B cell (primary cell): ENCODE measurements around the gene PACSIN1. TPM values are rescaled to one million over a fixed set of nuclear protein-coding genes. Genes with fewer than 3 reads are reported as not detected.
"Not testable (repeated sequence)": the region's sequence is repeated elsewhere in the genome, so short reads cannot be mapped to it uniquely, and the experiment has no call there.

Experiments
- ATAC-seq: fragments of 200-7000 bp; cut with Tn5 transposase; one replicate; pipeline ENCODE4 v1.10.0; 2021; ENCODE audit warnings: low read depth, mild to moderate bottlenecking, moderate number of reproducible peaks, moderate library complexity
- CTCF ChIA-PET: fragments of 350-600 bp; sonication (Branson Sonifier 250); formaldehyde crosslinking; loops from one replicate; lab custom pipeline; 2021; ENCODE audit warnings: antibody characterized with exemption, inconsistent platforms; lab: Charles Lee
- POLR2A ChIA-PET: fragments of 350-600 bp; sonication (Branson Sonifier 250); formaldehyde crosslinking; loops from one replicate; lab custom pipeline; 2021; ENCODE audit warnings: antibody characterized with exemption; lab: Charles Lee
- DNase-seq: peaks from one replicate; pipeline ENCODE4 v3.0.0; 2013
- H2AFZ ChIP-seq: 2 replicates; pipeline ENCODE4 v1.6.1; 2012; ENCODE audit warnings: mild to moderate bottlenecking, low read depth, low read length; ENCODE audit not compliant: insufficient read depth, poor library complexity, severe bottlenecking
- H3K27ac ChIP-seq, 2 donors: 1 replicate in 1 of 2; 2 replicates in 1 of 2; pipeline ENCODE4 v1.5.1; 2012 to 2013; ENCODE audit warnings: low read length in 2 of 2, mild to moderate bottlenecking in 2 of 2, moderate library complexity in 1 of 2
- H3K27me3 ChIP-seq, 4 experiments: fragments of 200-600 bp in 1 of 4; sonication (generic) in 1 of 4; replicated peaks in 1 of 4; 1 replicate in 2 of 4; 2 replicates in 2 of 4; pipeline versions ENCODE4 v1.6.1 to v1.7.0; 2013 to 2016; ENCODE audit warnings: low read length in 3 of 4, mild to moderate bottlenecking in 2 of 4, mixed read lengths in 1 of 4, moderate library complexity in 1 of 4; ENCODE audit not compliant: insufficient read depth in 4 of 4, control insufficient read depth in 3 of 4; ENCODE audit errors: control extremely low read depth in 1 of 4
- H3K36me3 ChIP-seq, 2 experiments: replicated peaks in 1 of 2; 1 replicate in 1 of 2; 2 replicates in 1 of 2; pipeline versions ENCODE4 v1.6.1 to v1.7.1; 2013; ENCODE audit warnings: low read length in 1 of 2; ENCODE audit not compliant: insufficient read depth in 2 of 2, control insufficient read depth in 1 of 2; ENCODE audit errors: control extremely low read depth in 1 of 2, extremely low read depth in 1 of 2
- H3K4me1 ChIP-seq, 2 donors: fragments of 200-600 bp in 1 of 2; sonication (generic) in 1 of 2; 1 replicate in 1 of 2; 2 replicates in 1 of 2; pipeline versions ENCODE4 v1.5.1 to v1.6.1; 2013 to 2017; ENCODE audit warnings: low read length in 2 of 2; ENCODE audit not compliant: control insufficient read depth in 2 of 2, insufficient read depth in 2 of 2
- H3K4me2 ChIP-seq: replicated peaks from 2 replicates; pipeline ENCODE3; 2012; ENCODE audit warnings: mild to moderate bottlenecking, low read depth, low read length; ENCODE audit not compliant: poor library complexity, severe bottlenecking
- H3K4me3 ChIP-seq, 5 experiments: fragments of 200-600 bp in 1 of 5; sonication (generic) in 1 of 5; 1 replicate in 3 of 5; 2 replicates in 2 of 5; pipeline versions ENCODE4 v1.5.1 to v1.7.0; 2011 to 2016; ENCODE audit warnings: low read length in 4 of 5, mild to moderate bottlenecking in 4 of 5, low read depth in 2 of 5, control low read depth in 1 of 5, moderate library complexity in 1 of 5; ENCODE audit not compliant: insufficient read depth in 1 of 5; ENCODE audit errors: control extremely low read depth in 1 of 5, extremely low read depth in 1 of 5
- H3K79me2 ChIP-seq: fragments of 200-600 bp; sonication (generic); one replicate; pipeline ENCODE4 v1.6.0; 2016; ENCODE audit warnings: low read length; ENCODE audit not compliant: control insufficient read depth, insufficient read depth
- H3K9ac ChIP-seq: fragments of 200-600 bp; sonication (generic); 2 replicates; pipeline ENCODE4 v1.6.1; 2017; ENCODE audit warnings: mild to moderate bottlenecking, low read length, moderate library complexity
- H3K9me3 ChIP-seq, 3 donors: one replicate each; pipeline versions ENCODE4 v1.6.1 to v1.7.1; 2013; ENCODE audit warnings: low read length in 2 of 3; ENCODE audit not compliant: control insufficient read depth in 2 of 3, insufficient read depth in 1 of 3; ENCODE audit errors: control extremely low read depth in 1 of 3
- H4K20me1 ChIP-seq: 2 replicates; pipeline ENCODE4 v1.6.0; 2012; ENCODE audit warnings: mild to moderate bottlenecking, low read length; ENCODE audit not compliant: insufficient read depth, control insufficient read depth, poor library complexity, severe bottlenecking
- H3K27ac Mint-ChIP-seq: one replicate; pipeline ENCODE4 v1.8.0; 2021; ENCODE audit warnings: mixed read lengths
- H3K27me3 Mint-ChIP-seq: one replicate; pipeline ENCODE4 v1.8.0; 2021; ENCODE audit warnings: mixed read lengths
- H3K4me1 Mint-ChIP-seq: one replicate; pipeline ENCODE4 v1.8.0; 2021; ENCODE audit warnings: mixed read lengths
- H3K4me3 Mint-ChIP-seq: one replicate; pipeline ENCODE4 v1.8.0; 2021; ENCODE audit warnings: mixed read lengths
- H3K9me3 Mint-ChIP-seq: one replicate; pipeline ENCODE4 v1.8.0; 2022; ENCODE audit warnings: mixed read lengths; ENCODE audit not compliant: insufficient read depth
- EZH2 ChIP-seq: IDR thresholded peaks from 2 replicates; pipeline ENCODE4 v1.6.1; 2012; ENCODE audit warnings: borderline replicate concordance, low read depth, mild to moderate bottlenecking, moderate library complexity, low read length; ENCODE audit not compliant: insufficient read depth, poor library complexity, severe bottlenecking
- WGBS: methylation state at CpG from one replicate; pipeline ENCODE4 v1.1.5; 2013; ENCODE audit warnings: missing lambda C conversion rate; ENCODE audit not compliant: insufficient coverage; 5-methylcytosine and 5-hydroxymethylcytosine counted together
- intact Hi-C: fragments of 100-400 bp; cut with micrococcal nuclease; formaldehyde crosslinking; loops from one replicate; pipeline ENCODE4 v1.10.0; 2022
- polyA plus RNA-seq: library from polyadenylated mRNA; depleted of rRNA; stranded (reverse); fragments of >200 nt; gene quantifications from 2 replicates; pipeline ENCODE4 v1.2.3, GENCODE V29; 2012
- total RNA-seq, 2 donors: library from RNA; stranded (reverse); fragments of 120-200 nt in 1 of 2; gene quantifications; 1 replicate in 1 of 2; 2 replicates in 1 of 2; pipeline versions ENCODE4 v1.2.3 to v1.2.4, GENCODE V29; 2013 to 2022
- TF ChIP-seq, protein P1 (sequence below): fragments of 200-600 bp; IDR thresholded peaks from one replicate; pipeline ENCODE4 v1.8.0; 2022; ENCODE audit warnings: antibody characterized with exemption, mild to moderate bottlenecking

The PACSIN1 gene
- total and polyA plus RNA-seq, 2 donors (not counting 1 experiment from before 2014, with no cell fraction given): 0.18 to 0.20 TPM

DNA sequence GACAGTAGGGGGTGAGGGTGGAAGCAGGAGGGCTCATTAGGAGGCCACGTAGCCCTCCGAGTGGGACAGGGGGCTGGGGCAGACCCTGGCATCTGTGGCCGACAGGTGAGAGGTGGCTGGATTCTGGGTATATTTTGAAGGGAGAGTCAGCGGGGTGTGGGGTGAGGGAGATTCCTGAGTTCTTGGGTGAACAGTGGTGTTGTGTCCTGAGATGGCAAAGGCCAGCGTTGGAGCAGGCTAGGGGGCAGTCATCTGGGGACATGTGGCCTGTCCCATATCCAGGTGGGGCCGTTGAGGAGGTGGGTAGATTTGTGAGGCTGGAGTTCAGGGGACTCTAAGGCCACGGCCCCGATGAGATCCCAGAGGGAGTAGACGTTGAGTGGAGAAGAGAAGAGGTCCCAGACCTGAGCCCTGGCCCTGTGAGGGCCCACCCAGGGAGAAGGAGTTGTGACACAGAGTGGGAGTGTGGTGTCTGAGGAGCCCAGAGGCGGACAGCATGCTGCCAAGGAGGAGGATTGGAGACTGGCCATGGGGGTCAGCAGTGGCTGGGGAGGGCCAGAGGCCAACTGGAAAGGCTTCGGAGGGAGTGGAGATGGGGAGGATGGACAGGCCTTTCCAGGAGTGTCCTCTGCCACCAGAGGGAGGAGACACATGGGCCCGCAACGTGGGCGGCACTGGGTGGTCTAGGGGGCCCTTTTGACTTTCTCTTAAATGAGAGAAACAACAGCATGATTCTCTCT is 19.6 kb downstream of the PACSIN1 start:
- H2AFZ ChIP-seq: peak overlapping the region; percentile 49
- peak overlapping the region; percentile 51 for H3K4me2 ChIP-seq
- Mint-ChIP-seq H3K9me3 (no peaks in the 10 kb centered on the region), H3K4me1 (peaks cover 12% of the 10 kb centered on the region), H3K4me3 (no peak overlapping the region), H3K27ac (no peak overlapping the region), H3K27me3 (no peaks in the 10 kb centered on the region)
- H4K20me1 ChIP-seq: no peaks in the 10 kb centered on the region
- DNase-seq (no peak), ATAC-seq (no peak)
- 74% methylated on average over 11 of the region's 14 CpGs for WGBS
- CTCF ChIA-PET: no interaction called here
- no peak overlapping the region for H3K4me3 ChIP-seq
- intact Hi-C loops: no loop called here
- H3K9me3 ChIP-seq: no peaks in the 10 kb centered on the region
- POLR2A ChIA-PET: no interaction called here
- TF ChIP-seq, protein P1, sequence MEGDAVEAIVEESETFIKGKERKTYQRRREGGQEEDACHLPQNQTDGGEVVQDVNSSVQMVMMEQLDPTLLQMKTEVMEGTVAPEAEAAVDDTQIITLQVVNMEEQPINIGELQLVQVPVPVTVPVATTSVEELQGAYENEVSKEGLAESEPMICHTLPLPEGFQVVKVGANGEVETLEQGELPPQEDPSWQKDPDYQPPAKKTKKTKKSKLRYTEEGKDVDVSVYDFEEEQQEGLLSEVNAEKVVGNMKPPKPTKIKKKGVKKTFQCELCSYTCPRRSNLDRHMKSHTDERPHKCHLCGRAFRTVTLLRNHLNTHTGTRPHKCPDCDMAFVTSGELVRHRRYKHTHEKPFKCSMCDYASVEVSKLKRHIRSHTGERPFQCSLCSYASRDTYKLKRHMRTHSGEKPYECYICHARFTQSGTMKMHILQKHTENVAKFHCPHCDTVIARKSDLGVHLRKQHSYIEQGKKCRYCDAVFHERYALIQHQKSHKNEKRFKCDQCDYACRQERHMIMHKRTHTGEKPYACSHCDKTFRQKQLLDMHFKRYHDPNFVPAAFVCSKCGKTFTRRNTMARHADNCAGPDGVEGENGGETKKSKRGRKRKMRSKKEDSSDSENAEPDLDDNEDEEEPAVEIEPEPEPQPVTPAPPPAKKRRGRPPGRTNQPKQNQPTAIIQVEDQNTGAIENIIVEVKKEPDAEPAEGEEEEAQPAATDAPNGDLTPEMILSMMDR: no peak
- TF ChIP-seq EZH2: no peak
- no peaks in the 10 kb centered on the region for H3K36me3 ChIP-seq
- peaks cover 6 to 8% of the 10 kb centered on the region in 2 donors for H3K4me1 ChIP-seq
- no peaks in the 10 kb centered on the region for H3K27me3 ChIP-seq
- no peak overlapping the region for H3K9ac ChIP-seq
- no peak overlapping the region for H3K27ac ChIP-seq
- H3K79me2 ChIP-seq: no peaks in the 10 kb centered on the region

DNA sequence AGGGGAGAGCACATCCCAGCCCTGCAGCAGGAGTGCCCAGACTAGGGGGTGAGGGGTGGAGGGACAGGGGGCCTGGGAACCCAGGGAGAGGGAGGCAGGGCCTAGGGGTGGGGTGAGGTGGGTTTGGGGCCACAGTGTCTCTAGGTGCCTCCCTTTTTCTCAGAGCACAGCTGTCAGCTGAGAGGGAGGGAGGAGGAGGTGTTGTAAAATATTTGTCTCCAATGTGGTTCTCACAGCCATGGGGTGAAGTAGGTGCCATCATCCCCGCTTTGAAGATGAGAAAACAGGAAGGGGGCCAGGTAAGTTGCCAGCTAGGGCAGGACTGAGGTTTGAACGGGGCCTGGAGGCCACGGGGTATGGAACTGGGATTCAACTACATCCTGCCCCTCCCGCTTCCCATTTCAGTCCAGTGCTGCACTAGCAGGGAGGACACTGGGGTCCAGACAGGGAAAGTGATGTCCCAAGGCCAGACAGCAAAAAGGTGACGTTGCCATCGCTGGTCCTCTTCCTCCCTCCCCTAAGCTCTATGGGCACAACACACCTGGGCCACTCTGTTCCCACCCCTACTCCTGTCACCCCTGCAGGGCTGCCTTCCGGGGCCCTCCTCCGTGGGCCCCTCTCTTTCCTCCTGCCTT is 20.3 kb downstream of the PACSIN1 start:
- Mint-ChIP-seq H3K27me3 (no peaks in the 10 kb centered on the region), H3K9me3 (no peaks in the 10 kb centered on the region), H3K27ac (no peak overlapping the region), H3K4me1 (peaks cover 12% of the 10 kb centered on the region), H3K4me3 (no peak overlapping the region)
- intact Hi-C loops: no loop called here
- ChIA-PET POLR2A (no interaction called here), CTCF (no interaction called here)
- Histone ChIP-seq H3K36me3 (no peaks in the 10 kb centered on the region), H2AFZ (no peak overlapping the region), H3K79me2 (no peaks in the 10 kb centered on the region), H3K9me3 (no peaks in the 10 kb centered on the region), H3K4me1 (peaks cover 6 to 8% of the 10 kb centered on the region in 2 donors), H3K4me3 (no peak overlapping the region), H4K20me1 (no peaks in the 10 kb centered on the region), H3K27me3 (no peaks in the 10 kb centered on the region), H3K4me2 (no peak overlapping the region), H3K9ac (no peak overlapping the region), H3K27ac (no peak overlapping the region)
- no peak for ATAC-seq
- WGBS: 76% methylated on average over 8 of the region's 8 CpGs
- no peak for TF ChIP-seq EZH2
- TF ChIP-seq, protein P1: no peak
- DNase-seq: no peak

DNA sequence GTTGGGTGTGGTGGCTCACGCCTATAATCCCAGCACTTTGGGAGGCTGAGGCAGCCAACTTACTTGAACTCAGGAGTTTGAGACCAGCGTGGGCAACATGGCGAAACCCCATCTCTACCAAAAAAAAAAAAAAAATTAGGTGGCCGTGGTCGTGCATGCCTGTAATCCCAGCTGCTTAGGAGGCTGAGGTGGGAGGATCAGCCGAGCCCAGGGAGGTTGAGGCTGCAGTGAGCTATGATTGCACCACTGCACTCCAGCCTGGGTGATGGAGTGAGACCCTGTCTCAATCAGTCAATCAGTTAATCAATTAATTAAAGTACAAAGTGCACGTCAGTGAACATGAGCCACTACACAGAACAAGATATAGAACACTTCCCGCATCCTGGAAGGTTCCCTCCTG is 21.0 kb downstream of the PACSIN1 start:
- H3K27ac Mint-ChIP-seq, H3K4me1 ChIP-seq, H3K9me3 Mint-ChIP-seq, ATAC-seq, POLR2A ChIA-PET, H2AFZ ChIP-seq, H3K27me3 Mint-ChIP-seq, H3K27me3 ChIP-seq, H4K20me1 ChIP-seq, H3K27ac ChIP-seq, H3K9ac ChIP-seq, intact Hi-C loops, H3K79me2 ChIP-seq, H3K4me3 Mint-ChIP-seq, H3K4me2 ChIP-seq, DNase-seq, H3K9me3 ChIP-seq, H3K4me3 ChIP-seq, H3K36me3 ChIP-seq: not testable (repeated sequence)
- peaks cover 12% of the 10 kb centered on the region for H3K4me1 Mint-ChIP-seq
- CTCF ChIA-PET: interaction anchor here (0.6 to 0.7 kb wide), 2 partner anchors 523 to 719 kb away, joined by 3 read pairs; no protein-coding TSS in a partner anchor
- 100% methylated on average over 3 of the region's 8 CpGs for WGBS
